ENCODE measurements around the gene PRKCH.

The PRKCH gene

GRCh38 chr14:61325166-61325565, 3.8 kb downstream of the PRKCH start:
- Histone ChIP-seq H3K79me1 (ENCODE audit: low read depth, low read length) (no peaks in the 10 kb centered on the region), H2AK5ac (ENCODE audit: low read depth, low read length) (no peak overlapping the region), H3K4me3 (ENCODE audit: low read length in 2 of 2) (no peak overlapping the region), H2BK12ac (ENCODE audit: low read length) (no peak overlapping the region), H2BK5ac (ENCODE audit: low read length) (no peak overlapping the region), H3K9me3 (replicated peaks in 1 of 2; ENCODE audit: control insufficient read depth in 2 of 2, insufficient read depth in 1 of 2, low read depth in 1 of 2, low read length in 2 of 2) (no peaks in the 10 kb centered on the region), H3K4me2 (ENCODE audit: insufficient read depth, low read length, poor library complexity, severe bottlenecking) (no peak overlapping the region), H4K91ac (ENCODE audit: low read depth, low read length, poor library complexity) (no peak overlapping the region), H3K36me3 (replicated peaks in 1 of 2; ENCODE audit: control insufficient read depth in 2 of 2, insufficient read depth in 2 of 2, low read length in 2 of 2) (no peaks in the 10 kb centered on the region), H2AFZ (ENCODE audit: low read length) (no peak overlapping the region), H3K27me3 (ENCODE audit: control insufficient read depth in 3 of 3, insufficient read depth in 3 of 3, low read depth in 1 of 3, low read length in 3 of 3) (peaks cover 7 to 46% (median 29%) of the 10 kb centered on the region in 3 experiments), H3K27ac (replicated peaks; ENCODE audit: low read length) (no peak overlapping the region), H2BK120ac (ENCODE audit: low read depth, low read length) (no peak overlapping the region), H2BK15ac (ENCODE audit: low read length) (no peak overlapping the region), H3K18ac (ENCODE audit: low read length) (no peak overlapping the region), H3K4me1 (ENCODE audit: control insufficient read depth in 2 of 2, insufficient read depth in 1 of 2, low read depth in 1 of 2, low read length in 2 of 2) (peaks cover 0 to 3% of the 10 kb centered on the region in 2 donors), H3K4ac (ENCODE audit: low read length) (no peak overlapping the region), H3K14ac (ENCODE audit: low read length) (no peak overlapping the region), H3K23ac (ENCODE audit: low read depth, low read length, poor library complexity) (no peak overlapping the region), H3K9ac (ENCODE audit: low read depth, low read length, poor library complexity) (no peak overlapping the region), H4K8ac (ENCODE audit: low read depth, low read length) (no peak overlapping the region)
- no peak for DNase-seq (ENCODE audit: low spot score)
- WGBS, 2 donors (ENCODE audit: extremely low coverage in 2 of 2, insufficient read length in 2 of 2, insufficient replicate concordance in 1 of 2): no CpG with 5 or more reads among the region's 1 CpG

- Histone ChIP-seq H3K27me3 (ENCODE audit: control insufficient read depth in 3 of 3, insufficient read depth in 3 of 3, low read depth in 1 of 3, low read length in 3 of 3) (peaks cover 7 to 37% (median 21%) of the 10 kb centered on the region in 3 experiments), H2AK5ac (ENCODE audit: low read depth, low read length) (no peak overlapping the region), H2BK15ac (ENCODE audit: low read length) (no peak overlapping the region), H2BK5ac (ENCODE audit: low read length) (no peak overlapping the region), H3K36me3 (replicated peaks in 1 of 2; ENCODE audit: control insufficient read depth in 2 of 2, insufficient read depth in 2 of 2, low read length in 2 of 2) (no peaks in the 10 kb centered on the region), H3K9ac (ENCODE audit: low read depth, low read length, poor library complexity) (no peak overlapping the region), H2BK12ac (ENCODE audit: low read length) (no peak overlapping the region), H3K27ac (replicated peaks; ENCODE audit: low read length) (no peak overlapping the region), H2AFZ (ENCODE audit: low read length) (no peak overlapping the region), H3K4me3 (ENCODE audit: low read length in 2 of 2) (no peak overlapping the region), H4K8ac (ENCODE audit: low read depth, low read length) (no peak overlapping the region), H2BK120ac (ENCODE audit: low read depth, low read length) (no peak overlapping the region), H3K79me1 (ENCODE audit: low read depth, low read length) (no peaks in the 10 kb centered on the region), H3K9me3 (replicated peaks in 1 of 2; ENCODE audit: control insufficient read depth in 2 of 2, insufficient read depth in 1 of 2, low read depth in 1 of 2, low read length in 2 of 2) (no peaks in the 10 kb centered on the region), H3K14ac (ENCODE audit: low read length) (no peak overlapping the region), H3K18ac (ENCODE audit: low read length) (no peak overlapping the region), H3K4ac (ENCODE audit: low read length) (no peak overlapping the region), H3K23ac (ENCODE audit: low read depth, low read length, poor library complexity) (no peak overlapping the region), H4K91ac (ENCODE audit: low read depth, low read length, poor library complexity) (no peak overlapping the region), H3K4me1 (ENCODE audit: control insufficient read depth in 2 of 2, insufficient read depth in 1 of 2, low read depth in 1 of 2, low read length in 2 of 2) (peaks cover 0 to 3% of the 10 kb centered on the region in 2 donors), H3K4me2 (ENCODE audit: insufficient read depth, low read length, poor library complexity, severe bottlenecking) (no peak overlapping the region)
- DNase-seq (ENCODE audit: low spot score): no peak
- WGBS, 2 donors (ENCODE audit: extremely low coverage in 2 of 2, insufficient read length in 2 of 2, insufficient replicate concordance in 1 of 2): no CpG with 5 or more reads among the region's 1 CpG
Observed at GRCh38 chr14:61326146-61326545, 4.8 kb downstream of the PRKCH start.

GRCh38 chr14:61326847-61327246, 5.5 kb downstream of the PRKCH start:
- Histone ChIP-seq H3K36me3 (replicated peaks in 1 of 2; ENCODE audit: control insufficient read depth in 2 of 2, insufficient read depth in 2 of 2, low read length in 2 of 2) (no peaks in the 10 kb centered on the region), H3K4me1 (ENCODE audit: control insufficient read depth in 2 of 2, insufficient read depth in 1 of 2, low read depth in 1 of 2, low read length in 2 of 2) (peaks cover 0 to 3% of the 10 kb centered on the region in 2 donors), H3K27me3 (ENCODE audit: control insufficient read depth in 3 of 3, insufficient read depth in 3 of 3, low read depth in 1 of 3, low read length in 3 of 3) (peaks cover 4 to 30% (median 14%) of the 10 kb centered on the region in 3 experiments), H3K27ac (replicated peaks; ENCODE audit: low read length) (no peak overlapping the region), H2AFZ (ENCODE audit: low read length) (no peak overlapping the region), H4K91ac (ENCODE audit: low read depth, low read length, poor library complexity) (no peak overlapping the region), H3K4me3 (ENCODE audit: low read length in 2 of 2) (no peak overlapping the region), H3K9ac (ENCODE audit: low read depth, low read length, poor library complexity) (no peak overlapping the region), H3K9me3 (replicated peaks in 1 of 2; ENCODE audit: control insufficient read depth in 2 of 2, insufficient read depth in 1 of 2, low read depth in 1 of 2, low read length in 2 of 2) (no peaks in the 10 kb centered on the region), H2BK12ac (ENCODE audit: low read length) (no peak overlapping the region), H4K8ac (ENCODE audit: low read depth, low read length) (peak overlapping the region; percentile 55), H3K4me2 (ENCODE audit: insufficient read depth, low read length, poor library complexity, severe bottlenecking) (no peak overlapping the region), H3K79me1 (ENCODE audit: low read depth, low read length) (no peaks in the 10 kb centered on the region), H3K14ac (ENCODE audit: low read length) (no peak overlapping the region), H2BK5ac (ENCODE audit: low read length) (no peak overlapping the region), H2BK120ac (ENCODE audit: low read depth, low read length) (no peak overlapping the region), H2AK5ac (ENCODE audit: low read depth, low read length) (no peak overlapping the region), H3K23ac (ENCODE audit: low read depth, low read length, poor library complexity) (no peak overlapping the region), H3K18ac (ENCODE audit: low read length) (peak overlapping the region; percentile 29), H3K4ac (ENCODE audit: low read length) (no peak overlapping the region), H2BK15ac (ENCODE audit: low read length) (peak overlapping the region; percentile 55)
- WGBS, 2 donors (ENCODE audit: extremely low coverage in 2 of 2, insufficient read length in 2 of 2, insufficient replicate concordance in 1 of 2): no CpG with 5 or more reads among the region's 4 CpGs
- no peak for DNase-seq (ENCODE audit: low spot score)

GRCh38 chr14:61328626-61329262, 7.4 kb downstream of the PRKCH start:
- Histone ChIP-seq H3K4me1 (ENCODE audit: control insufficient read depth in 2 of 2, insufficient read depth in 1 of 2, low read depth in 1 of 2, low read length in 2 of 2) (peaks cover 0 to under 1% of the 10 kb centered on the region in 2 donors), H2BK12ac (ENCODE audit: low read length) (no peak overlapping the region), H2BK120ac (ENCODE audit: low read depth, low read length) (no peak overlapping the region), H2AK5ac (ENCODE audit: low read depth, low read length) (no peak overlapping the region), H3K36me3 (replicated peaks in 1 of 2; ENCODE audit: control insufficient read depth in 2 of 2, insufficient read depth in 2 of 2, low read length in 2 of 2) (no peaks in the 10 kb centered on the region), H3K18ac (ENCODE audit: low read length) (no peak overlapping the region), H2AFZ (ENCODE audit: low read length) (no peak overlapping the region), H3K9me3 (replicated peaks in 1 of 2; ENCODE audit: control insufficient read depth in 2 of 2, insufficient read depth in 1 of 2, low read depth in 1 of 2, low read length in 2 of 2) (no peaks in the 10 kb centered on the region), H3K4me3 (ENCODE audit: low read length in 2 of 2) (no peak overlapping the region), H3K14ac (ENCODE audit: low read length) (no peak overlapping the region), H4K8ac (ENCODE audit: low read depth, low read length) (no peak overlapping the region), H3K27ac (replicated peaks; ENCODE audit: low read length) (no peak overlapping the region), H2BK15ac (ENCODE audit: low read length) (no peak overlapping the region), H3K79me1 (ENCODE audit: low read depth, low read length) (no peaks in the 10 kb centered on the region), H4K91ac (ENCODE audit: low read depth, low read length, poor library complexity) (no peak overlapping the region), H3K23ac (ENCODE audit: low read depth, low read length, poor library complexity) (no peak overlapping the region), H3K9ac (ENCODE audit: low read depth, low read length, poor library complexity) (no peak overlapping the region), H2BK5ac (ENCODE audit: low read length) (no peak overlapping the region), H3K4ac (ENCODE audit: low read length) (no peak overlapping the region), H3K4me2 (ENCODE audit: insufficient read depth, low read length, poor library complexity, severe bottlenecking) (no peak overlapping the region), H3K27me3 (ENCODE audit: control insufficient read depth in 3 of 3, insufficient read depth in 3 of 3, low read depth in 1 of 3, low read length in 3 of 3) (peaks cover 0 to 12% (median 0%) of the 10 kb centered on the region in 3 experiments)
- 100% methylated on average over 1 of the region's 4 CpGs; no CpG with 5 or more reads in 1 of the 2 donors for WGBS, 2 donors (ENCODE audit: extremely low coverage in 2 of 2, insufficient read length in 2 of 2, insufficient replicate concordance in 1 of 2)
- no peak for DNase-seq (ENCODE audit: low spot score)

Measured in neuronal stem cell (in vitro differentiated cells).